Measurements from ENCODE around the gene USF2. TPM values are rescaled to one million over a fixed set of nuclear protein-coding genes. Genes with fewer than 3 reads are reported as not detected.

The USF2 gene
- total RNA-seq, 1 donor from 2014 or later: 156 TPM

GRCh38 chr19:35288331-35288730 lies 19.6 kb downstream of the USF2 start:
- H3K9me3 Mint-ChIP-seq: no peaks in the 10 kb centered on the region
- peaks cover 14% of the 10 kb centered on the region for H3K27me3 Mint-ChIP-seq (ENCODE audit: insufficient read depth)
- H3K4me3 Mint-ChIP-seq: no peak overlapping the region
- no peaks in the 10 kb centered on the region for H3K4me1 Mint-ChIP-seq (ENCODE audit: low read depth)
- intact Hi-C loops (cut with micrococcal nuclease): no loop called here
- DNase-seq (ENCODE audit: low spot score): no peak
- no peak overlapping the region for H3K27ac Mint-ChIP-seq
- no peaks in the 10 kb centered on the region for H3K36me3 Mint-ChIP-seq (ENCODE audit: low read depth)

DNA sequence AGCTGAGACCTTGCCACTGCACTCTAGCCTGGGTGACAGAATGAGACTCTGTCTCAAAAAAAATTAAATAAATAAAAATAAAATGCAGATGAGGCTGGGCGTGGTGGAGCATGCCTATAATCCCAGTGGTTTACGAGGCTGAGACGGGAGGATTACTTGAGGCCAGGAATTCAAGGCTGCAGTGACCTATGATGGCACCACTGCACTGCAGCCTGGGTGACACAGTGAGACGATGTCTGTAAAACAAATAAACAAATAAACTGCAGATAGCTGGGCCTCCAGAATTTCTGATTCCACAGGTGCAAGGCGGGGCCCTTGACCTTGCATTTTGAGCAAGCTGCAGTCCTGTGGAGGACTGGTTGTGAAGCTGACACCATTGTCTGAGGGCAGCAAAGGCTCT lies 20.1 kb downstream of the USF2 start:
- Mint-ChIP-seq H3K27me3 (ENCODE audit: insufficient read depth) (peaks cover 12% of the 10 kb centered on the region), H3K4me3 (no peak overlapping the region), H3K27ac (no peak overlapping the region), H3K9me3 (no peaks in the 10 kb centered on the region), H3K4me1 (ENCODE audit: low read depth) (no peaks in the 10 kb centered on the region), H3K36me3 (ENCODE audit: low read depth) (no peaks in the 10 kb centered on the region)
- DNase-seq (ENCODE audit: low spot score): no peak
- intact Hi-C loops (cut with micrococcal nuclease): no loop called here

GRCh38 chr19:35290381-35291127 lies 21.8 kb downstream of the USF2 start:
- H3K27me3 Mint-ChIP-seq (ENCODE audit: insufficient read depth): peaks cover 9% of the 10 kb centered on the region
- no peaks in the 10 kb centered on the region for H3K36me3 Mint-ChIP-seq (ENCODE audit: low read depth)
- no peak for DNase-seq (ENCODE audit: low spot score)
- H3K4me1 Mint-ChIP-seq (ENCODE audit: low read depth): no peaks in the 10 kb centered on the region
- H3K27ac Mint-ChIP-seq: no peak overlapping the region
- H3K9me3 Mint-ChIP-seq: no peaks in the 10 kb centered on the region
- intact Hi-C loops (cut with micrococcal nuclease): no loop called here
- no peak overlapping the region for H3K4me3 Mint-ChIP-seq

GRCh38 chr19:35291259-35291658 lies 22.5 kb downstream of the USF2 start:
- intact Hi-C loops (cut with micrococcal nuclease): no loop called here
- Mint-ChIP-seq H3K27ac (no peak overlapping the region), H3K4me3 (no peak overlapping the region), H3K9me3 (no peaks in the 10 kb centered on the region), H3K27me3 (ENCODE audit: insufficient read depth) (peaks cover 9% of the 10 kb centered on the region), H3K4me1 (ENCODE audit: low read depth) (no peaks in the 10 kb centered on the region), H3K36me3 (ENCODE audit: low read depth) (no peaks in the 10 kb centered on the region)
- no peak for DNase-seq (ENCODE audit: low spot score)

DNA sequence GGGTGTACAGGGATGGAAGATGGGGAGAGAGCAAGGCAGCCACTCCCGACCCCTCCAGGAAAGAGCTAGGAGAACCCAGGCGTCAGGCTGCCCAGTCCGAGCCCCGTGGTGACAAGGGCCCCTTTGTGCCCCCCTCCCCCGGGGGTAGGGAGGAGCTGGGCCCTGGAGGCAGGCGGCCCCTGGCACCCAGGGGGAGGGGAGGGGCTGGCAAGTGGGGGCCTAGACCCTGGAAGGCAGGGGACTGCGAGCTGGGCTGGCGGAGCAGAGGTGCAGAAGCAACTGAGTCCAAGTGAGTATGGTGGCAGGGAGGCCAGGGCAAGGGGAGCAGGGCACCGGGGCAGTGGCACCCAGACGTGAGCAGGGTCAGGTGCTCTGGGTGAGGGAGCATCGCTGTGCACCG lies 23.2 kb downstream of the USF2 start, which contains the start of gene MAG:
TSS of gene MAG (plus strand) at position 246 of the 400 bp plus-strand sequence. CDS start 3,248 bp downstream, outside the sequence.
- H3K27me3 Mint-ChIP-seq (ENCODE audit: insufficient read depth): peaks cover 8% of the 10 kb centered on the region
- intact Hi-C loops (cut with micrococcal nuclease): no loop called here
- H3K4me3 Mint-ChIP-seq: no peak within 1 kb of the TSS
- no peaks in the 10 kb centered on the region for H3K36me3 Mint-ChIP-seq (ENCODE audit: low read depth)
- DNase-seq (ENCODE audit: low spot score): no peak
- H3K9me3 Mint-ChIP-seq: no peaks in the 10 kb centered on the region
- H3K27ac Mint-ChIP-seq: no peak within 1 kb of the TSS
- no peaks in the 10 kb centered on the region for H3K4me1 Mint-ChIP-seq (ENCODE audit: low read depth)

GRCh38 chr19:35292421-35293362 lies 23.9 kb downstream of the USF2 start:
- DNase-seq (ENCODE audit: low spot score): no peak
- H3K4me3 Mint-ChIP-seq: no peak overlapping the region
- no peaks in the 10 kb centered on the region for H3K4me1 Mint-ChIP-seq (ENCODE audit: low read depth)
- intact Hi-C loops (cut with micrococcal nuclease): no loop called here
- H3K36me3 Mint-ChIP-seq (ENCODE audit: low read depth): no peaks in the 10 kb centered on the region
- H3K27me3 Mint-ChIP-seq (ENCODE audit: insufficient read depth): peaks cover 8% of the 10 kb centered on the region
- H3K27ac Mint-ChIP-seq: no peak overlapping the region
- no peaks in the 10 kb centered on the region for H3K9me3 Mint-ChIP-seq

GRCh38 chr19:35293363-35293739 lies 24.6 kb downstream of the USF2 start:
- peaks cover 8% of the 10 kb centered on the region for H3K27me3 Mint-ChIP-seq (ENCODE audit: insufficient read depth)
- no peak overlapping the region for H3K27ac Mint-ChIP-seq
- no peaks in the 10 kb centered on the region for H3K36me3 Mint-ChIP-seq (ENCODE audit: low read depth)
- H3K9me3 Mint-ChIP-seq: no peaks in the 10 kb centered on the region
- H3K4me3 Mint-ChIP-seq: no peak overlapping the region
- no peak for DNase-seq (ENCODE audit: low spot score)
- H3K4me1 Mint-ChIP-seq (ENCODE audit: low read depth): no peaks in the 10 kb centered on the region
- intact Hi-C loops (cut with micrococcal nuclease): no loop called here

GRCh38 chr19:35293808-35294207 lies 25.0 kb downstream of the USF2 start:
- intact Hi-C loops (cut with micrococcal nuclease): no loop called here
- Mint-ChIP-seq H3K9me3 (no peaks in the 10 kb centered on the region), H3K4me1 (ENCODE audit: low read depth) (no peaks in the 10 kb centered on the region), H3K27me3 (ENCODE audit: insufficient read depth) (peaks cover 8% of the 10 kb centered on the region), H3K27ac (no peak overlapping the region), H3K4me3 (no peak overlapping the region), H3K36me3 (ENCODE audit: low read depth) (no peaks in the 10 kb centered on the region)
- no peak for DNase-seq (ENCODE audit: low spot score)

- no peak for DNase-seq (ENCODE audit: low spot score)
- peaks cover 8% of the 10 kb centered on the region for H3K27me3 Mint-ChIP-seq (ENCODE audit: insufficient read depth)
- no peak overlapping the region for H3K4me3 Mint-ChIP-seq
- H3K36me3 Mint-ChIP-seq (ENCODE audit: low read depth): no peaks in the 10 kb centered on the region
- no peak overlapping the region for H3K27ac Mint-ChIP-seq
- no peaks in the 10 kb centered on the region for H3K9me3 Mint-ChIP-seq
- H3K4me1 Mint-ChIP-seq (ENCODE audit: low read depth): no peaks in the 10 kb centered on the region
- intact Hi-C loops (cut with micrococcal nuclease): no loop called here
Measured at GRCh38 chr19:35294328-35294727, 25.6 kb downstream of the USF2 start.

DNA sequence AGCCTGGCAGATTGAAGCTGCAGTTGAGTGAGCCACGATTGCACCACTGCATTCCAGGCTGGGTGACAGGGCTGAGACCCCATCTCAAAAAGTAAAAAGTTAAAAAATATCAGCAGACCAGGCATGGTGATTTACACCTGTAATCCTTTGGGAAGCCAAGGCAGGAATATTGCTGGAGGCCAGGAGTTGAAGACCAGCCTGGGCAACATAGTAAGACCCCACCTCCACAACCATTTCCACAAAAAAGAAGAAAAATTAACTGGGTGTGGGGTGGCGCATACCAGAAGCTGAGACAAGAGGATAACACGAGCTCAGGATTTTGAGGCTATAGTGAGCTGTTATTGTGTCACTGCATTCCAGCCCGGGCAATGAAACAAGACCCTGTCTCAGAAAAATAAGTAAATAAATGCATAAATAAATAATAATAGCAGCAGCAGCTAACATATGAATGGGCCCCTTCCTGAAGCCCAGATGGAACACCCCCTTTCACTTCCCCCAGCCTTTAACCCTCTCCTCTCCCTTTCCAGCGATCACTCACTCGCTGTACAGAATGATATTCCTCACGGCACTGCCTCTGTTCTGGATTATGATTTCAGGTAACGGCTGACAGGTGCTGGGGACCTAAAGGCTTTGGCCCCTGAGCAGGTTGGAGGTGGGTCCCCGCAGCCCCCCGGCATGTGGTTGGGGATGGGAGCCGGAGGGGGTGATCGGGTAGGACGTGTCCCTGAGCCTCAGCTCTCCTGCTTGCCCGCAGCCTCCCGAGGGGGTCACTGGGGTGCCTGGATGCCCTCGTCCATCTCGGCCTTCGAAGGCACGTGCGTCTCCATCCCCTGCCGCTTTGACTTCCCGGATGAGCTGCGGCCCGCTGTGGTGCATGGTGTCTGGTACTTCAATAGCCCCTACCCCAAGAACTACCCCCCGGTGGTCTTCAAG lies 26.4 kb downstream of the USF2 start:
- H3K4me3 Mint-ChIP-seq: no peak overlapping the region
- H3K27me3 Mint-ChIP-seq (ENCODE audit: insufficient read depth): peaks cover 8% of the 10 kb centered on the region
- no peaks in the 10 kb centered on the region for H3K36me3 Mint-ChIP-seq (ENCODE audit: low read depth)
- intact Hi-C loops (cut with micrococcal nuclease): no loop called here
- no peak overlapping the region for H3K27ac Mint-ChIP-seq
- no peaks in the 10 kb centered on the region for H3K4me1 Mint-ChIP-seq (ENCODE audit: low read depth)
- no peaks in the 10 kb centered on the region for H3K9me3 Mint-ChIP-seq
- no peak for DNase-seq (ENCODE audit: low spot score)

GRCh38 chr19:35295792-35296462 lies 27.2 kb downstream of the USF2 start:
- Mint-ChIP-seq H3K9me3 (no peaks in the 10 kb centered on the region), H3K27me3 (ENCODE audit: insufficient read depth) (peaks cover 8% of the 10 kb centered on the region), H3K36me3 (ENCODE audit: low read depth) (no peaks in the 10 kb centered on the region), H3K4me1 (ENCODE audit: low read depth) (no peaks in the 10 kb centered on the region), H3K27ac (no peak overlapping the region), H3K4me3 (no peak overlapping the region)
- intact Hi-C loops (cut with micrococcal nuclease): loop anchor here (2.0 kb wide), 1 partner anchor 51 kb away; the partner anchor contains the start of gene FFAR1
- DNase-seq (ENCODE audit: low spot score): peak; percentile 21
